IPS-20b (cell line): Measurements from ENCODE around the gene CTNNA1.
"Not testable (repeated sequence)": the region's sequence is repeated elsewhere in the genome, so short reads cannot be mapped to it uniquely, and the experiment has no call there.

ENCODE experiments used
- H3K27ac ChIP-seq: one replicate; pipeline ENCODE4 v1.5.1; 2013; ENCODE audit warnings: low read length
- H3K27me3 ChIP-seq: 2 replicates; pipeline ENCODE4 v1.6.1; 2013; ENCODE audit warnings: mild to moderate bottlenecking, low read length, inconsistent platforms; ENCODE audit not compliant: insufficient read depth
- H3K36me3 ChIP-seq: 2 replicates; pipeline ENCODE4 v1.6.1; 2013; ENCODE audit warnings: low read depth, mild to moderate bottlenecking, inconsistent platforms, low read length, moderate library complexity; ENCODE audit not compliant: insufficient read depth
- H3K4me1 ChIP-seq: 2 replicates; pipeline ENCODE4 v1.6.1; 2013; ENCODE audit warnings: mild to moderate bottlenecking, control low read depth, inconsistent platforms, low read length, moderate library complexity; ENCODE audit not compliant: insufficient read depth
- H3K4me3 ChIP-seq: 2 replicates; pipeline ENCODE4 v1.5.1; 2013; ENCODE audit warnings: mild to moderate bottlenecking, low read length, inconsistent platforms
- H3K9ac ChIP-seq: 2 replicates; pipeline ENCODE4 v1.6.1; 2013; ENCODE audit warnings: low read depth, mild to moderate bottlenecking, inconsistent platforms, low read length, moderate library complexity
- H3K9me3 ChIP-seq: 2 replicates; pipeline ENCODE4 v1.6.1; 2013; ENCODE audit warnings: mild to moderate bottlenecking, low read depth, low read length, inconsistent platforms; ENCODE audit not compliant: insufficient read depth

CTNNA1 gene

GRCh38 chr5:138725818-138726416 is 27.3 kb upstream of the CTNNA1 start:
- no peaks in the 10 kb centered on the region for H3K9me3 ChIP-seq
- H3K9ac ChIP-seq: peak overlapping the region; percentile 5; the same call in 1 of the 2 replicates
- H3K27ac ChIP-seq: no peak overlapping the region
- no peaks in the 10 kb centered on the region for H3K27me3 ChIP-seq
- H3K36me3 ChIP-seq: no peaks in the 10 kb centered on the region
- peaks cover 30% of the 10 kb centered on the region for H3K4me1 ChIP-seq
- H3K4me3 ChIP-seq: no peak overlapping the region; the same call in 1 of the 2 replicates

GRCh38 chr5:138726848-138727247 is 26.4 kb upstream of the CTNNA1 start:
- H3K9me3 ChIP-seq: no peaks in the 10 kb centered on the region
- H3K4me1 ChIP-seq: peaks cover 28% of the 10 kb centered on the region
- no peak overlapping the region for H3K9ac ChIP-seq
- no peak overlapping the region for H3K27ac ChIP-seq
- H3K27me3 ChIP-seq: no peaks in the 10 kb centered on the region
- H3K4me3 ChIP-seq: no peak overlapping the region
- H3K36me3 ChIP-seq: no peaks in the 10 kb centered on the region

DNA sequence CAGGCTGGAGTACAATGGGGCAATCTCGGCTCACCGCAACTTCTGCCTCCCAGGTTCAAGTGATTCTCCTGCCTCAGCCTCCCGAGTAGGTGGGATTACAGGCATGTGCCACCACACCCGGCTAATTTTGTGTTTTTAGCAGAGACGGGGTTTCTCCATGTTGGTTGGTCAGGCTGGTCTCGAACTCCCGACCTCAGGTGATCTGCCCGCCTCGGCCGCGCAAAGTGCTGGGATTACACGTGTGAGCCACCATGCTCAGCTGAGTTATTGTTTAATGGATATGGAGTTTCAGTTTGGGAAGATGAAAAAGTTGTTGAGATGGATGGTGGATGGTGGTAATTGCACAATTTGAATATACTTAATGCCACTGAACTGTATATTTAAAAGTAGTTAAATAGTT is 22.7 kb upstream of the CTNNA1 start:
- H3K36me3 ChIP-seq, H3K4me3 ChIP-seq, H3K27me3 ChIP-seq, H3K4me1 ChIP-seq, H3K27ac ChIP-seq, H3K9ac ChIP-seq, H3K9me3 ChIP-seq: not testable (repeated sequence)

DNA sequence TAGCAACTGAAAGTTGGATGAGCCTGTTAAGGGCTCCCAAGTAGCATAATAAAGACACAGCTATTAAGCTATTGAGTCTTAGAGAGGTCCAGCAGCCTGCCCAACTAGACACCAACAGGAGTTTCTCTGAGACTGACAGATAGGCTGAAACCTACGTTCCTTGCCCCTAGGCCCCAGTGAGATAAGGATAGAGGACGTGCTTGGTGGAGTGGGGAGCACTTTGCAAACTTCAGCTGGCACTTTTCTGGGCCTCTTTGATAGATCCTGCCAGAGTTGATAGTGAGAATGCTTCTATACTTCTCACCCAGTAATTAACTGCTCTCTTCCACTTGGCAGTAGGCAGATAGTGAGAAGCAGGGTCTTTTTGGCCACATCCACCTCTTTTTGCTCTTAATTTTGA is 20.8 kb upstream of the CTNNA1 start:
- Histone ChIP-seq H3K4me1 (no peaks in the 10 kb centered on the region), H3K4me3 (no peak overlapping the region), H3K9ac (no peak overlapping the region), H3K27me3 (no peaks in the 10 kb centered on the region), H3K9me3 (no peaks in the 10 kb centered on the region), H3K36me3 (no peaks in the 10 kb centered on the region), H3K27ac (no peak overlapping the region)

DNA sequence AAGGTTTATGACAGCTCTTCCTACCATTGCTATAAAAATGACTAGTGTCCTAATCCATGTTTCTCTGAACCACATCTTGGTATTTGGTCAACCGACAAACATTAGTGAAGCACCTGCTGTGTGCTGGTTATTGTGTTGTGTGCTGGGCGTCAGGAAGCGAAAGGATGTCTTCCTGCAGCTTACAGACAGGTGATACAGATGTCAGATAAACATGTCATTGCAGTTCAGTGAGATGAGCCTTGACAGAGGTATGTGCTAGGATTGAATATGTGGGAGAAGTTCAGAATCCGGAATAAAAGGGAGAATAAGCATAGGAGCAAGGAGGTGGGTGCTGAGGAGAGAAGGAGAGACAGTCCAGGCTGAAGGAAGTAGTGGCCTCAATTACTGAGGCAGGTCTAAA is 20.3 kb upstream of the CTNNA1 start:
- Histone ChIP-seq H3K27me3 (no peaks in the 10 kb centered on the region), H3K4me1 (no peaks in the 10 kb centered on the region), H3K27ac (no peak overlapping the region)

GRCh38 chr5:138733509-138733908 is 19.7 kb upstream of the CTNNA1 start:
- Histone ChIP-seq H3K27ac (no peak overlapping the region), H3K9ac (no peak overlapping the region), H3K27me3 (no peaks in the 10 kb centered on the region), H3K4me1 (no peaks in the 10 kb centered on the region), H3K4me3 (no peak overlapping the region), H3K36me3 (no peaks in the 10 kb centered on the region), H3K9me3 (no peaks in the 10 kb centered on the region)

More for the DNA sequence above, 20.3 kb upstream of the CTNNA1 start:
- Histone ChIP-seq H3K4me3 (no peak overlapping the region), H3K36me3 (no peaks in the 10 kb centered on the region), H3K9ac (no peak overlapping the region), H3K9me3 (no peaks in the 10 kb centered on the region)

GRCh38 chr5:138736293-138736692 is 16.9 kb upstream of the CTNNA1 start:
- Histone ChIP-seq H3K9me3 (no peaks in the 10 kb centered on the region), H3K4me1 (peaks cover 3% of the 10 kb centered on the region; the same call in 1 of the 2 replicates), H3K27me3 (no peaks in the 10 kb centered on the region), H3K4me3 (no peak overlapping the region), H3K27ac (no peak overlapping the region), H3K9ac (no peak overlapping the region), H3K36me3 (no peaks in the 10 kb centered on the region)

GRCh38 chr5:138737494-138738265 is 15.5 kb upstream of the CTNNA1 start:
- H3K9me3 ChIP-seq: no peaks in the 10 kb centered on the region
- H3K4me1 ChIP-seq: peaks cover 3% of the 10 kb centered on the region; the same call in 1 of the 2 replicates
- no peaks in the 10 kb centered on the region for H3K36me3 ChIP-seq
- H3K9ac ChIP-seq: no peak overlapping the region
- H3K4me3 ChIP-seq: no peak overlapping the region
- H3K27ac ChIP-seq: no peak overlapping the region
- no peaks in the 10 kb centered on the region for H3K27me3 ChIP-seq

GRCh38 chr5:138738399-138738798 is 14.8 kb upstream of the CTNNA1 start:
- Histone ChIP-seq H3K4me3 (no peak overlapping the region), H3K9me3 (no peaks in the 10 kb centered on the region), H3K27ac (no peak overlapping the region), H3K4me1 (peaks cover 3% of the 10 kb centered on the region; the same call in 1 of the 2 replicates), H3K9ac (no peak overlapping the region), H3K36me3 (no peaks in the 10 kb centered on the region), H3K27me3 (no peaks in the 10 kb centered on the region)

GRCh38 chr5:138739938-138740337 is 13.3 kb upstream of the CTNNA1 start:
- Histone ChIP-seq H3K27me3 (no peaks in the 10 kb centered on the region), H3K4me3 (no peak overlapping the region), H3K36me3 (no peaks in the 10 kb centered on the region), H3K9me3 (no peaks in the 10 kb centered on the region), H3K9ac (no peak overlapping the region), H3K27ac (no peak overlapping the region), H3K4me1 (peaks cover 3% of the 10 kb centered on the region; the same call in 1 of the 2 replicates)

- Histone ChIP-seq H3K9ac (no peak overlapping the region), H3K36me3 (no peaks in the 10 kb centered on the region), H3K4me1 (peaks cover 3% of the 10 kb centered on the region; the same call in 1 of the 2 replicates), H3K27ac (no peak overlapping the region), H3K4me3 (no peak overlapping the region), H3K9me3 (no peaks in the 10 kb centered on the region), H3K27me3 (no peaks in the 10 kb centered on the region)
Observed at GRCh38 chr5:138743484-138743883, 9.7 kb upstream of the CTNNA1 start.

DNA sequence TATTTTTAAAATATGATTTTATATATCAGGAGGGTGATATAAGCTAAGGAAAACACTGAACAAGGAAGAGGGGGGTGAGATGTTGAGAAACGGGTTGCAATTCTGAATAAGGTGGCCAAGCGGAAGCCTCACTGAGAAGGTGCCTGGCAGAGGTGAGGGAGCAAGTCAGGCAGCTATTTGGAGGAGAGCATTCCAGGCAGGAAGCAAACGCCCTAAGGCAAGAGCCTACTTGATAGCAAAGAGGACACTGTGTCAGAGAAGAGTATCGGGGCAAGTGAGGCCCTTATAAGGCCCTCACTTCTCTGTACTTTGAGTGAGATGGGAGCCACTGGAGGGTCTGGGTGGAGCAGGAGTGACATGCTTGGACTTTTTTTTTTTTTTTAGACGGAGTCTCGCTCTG is 8.0 kb upstream of the CTNNA1 start:
- no peak overlapping the region for H3K4me3 ChIP-seq
- no peak overlapping the region for H3K9ac ChIP-seq
- H3K4me1 ChIP-seq: no peaks in the 10 kb centered on the region
- no peaks in the 10 kb centered on the region for H3K27me3 ChIP-seq
- H3K27ac ChIP-seq: no peak overlapping the region
- no peaks in the 10 kb centered on the region for H3K9me3 ChIP-seq
- no peaks in the 10 kb centered on the region for H3K36me3 ChIP-seq
